HEK293 (cell line): ENCODE results near the gene OR11A1.

Experiments
- CTCF ChIA-PET: fragments of 350-600 bp; formaldehyde crosslinking; extraction: SDS; loops from one replicate; lab custom pipeline; 2021; ENCODE audit warnings: antibody characterized with exemption; lab: Yijun Ruan, JAX
- POLR2A ChIA-PET: fragments of 300-600 bp; formaldehyde crosslinking; extraction: SDS; loops from one replicate; lab custom pipeline; 2020; ENCODE audit warnings: antibody characterized with exemption, inconsistent platforms; lab: Yijun Ruan, JAX
- H3K27ac ChIP-seq: fragments of 200-500 bp; sonication (Bioruptor generic); 2 replicates; pipeline ENCODE4 v1.5.1; 2014; ENCODE audit warnings: low read depth, low read length, control low read depth, inconsistent platforms; ENCODE audit errors: extremely low read depth
- H3K36me3 ChIP-seq, 2 experiments: fragments of 200-500 bp in 1 of 2; sonication (Bioruptor generic) in 1 of 2; 1 replicate in 1 of 2; 2 replicates in 1 of 2; pipeline ENCODE4 v1.5.1; 2014 to 2017; ENCODE audit warnings: inconsistent platforms in 2 of 2, low read length in 2 of 2; ENCODE audit not compliant: control insufficient read depth in 2 of 2, insufficient read depth in 1 of 2
- H3K4me1 ChIP-seq: fragments of 200-500 bp; sonication (Bioruptor generic); 2 replicates; pipeline ENCODE4 v1.5.1; 2014; ENCODE audit warnings: mild to moderate bottlenecking, low read length, inconsistent platforms; ENCODE audit not compliant: control insufficient read depth, insufficient read depth
- H3K4me3 ChIP-seq: 2 replicates; pipeline ENCODE4 v1.5.1; 2011; ENCODE audit warnings: low read depth, mild to moderate bottlenecking, control low read depth, low read length, moderate library complexity
- H3K9me3 ChIP-seq: fragments of 200-500 bp; sonication (Bioruptor generic); 2 replicates; pipeline ENCODE4 v1.5.1; 2014; ENCODE audit warnings: low read depth, low read length, inconsistent platforms; ENCODE audit not compliant: control insufficient read depth, insufficient read depth
- FEZF1 ChIP-seq: fragments of 450-650 bp; formaldehyde crosslinking; IDR thresholded peaks from 2 replicates; pipeline ENCODE4 v1.5.1; 2016; ENCODE audit warnings: missing biosample characterization, missing genetic modification characterization
- GLI2 ChIP-seq: fragments of 450-650 bp; formaldehyde crosslinking; IDR thresholded peaks from 2 replicates; pipeline ENCODE4; 2017; ENCODE audit warnings: missing biosample characterization, missing genetic modification characterization, low read depth, borderline replicate concordance
- HOXC10 ChIP-seq: sonication (generic); formaldehyde crosslinking; IDR thresholded peaks from 2 replicates; pipeline ENCODE4 v1.8.1; 2023; ENCODE audit warnings: mild to moderate bottlenecking, missing genetic modification reagents
- KLF17 ChIP-seq: fragments of 450-650 bp; formaldehyde crosslinking; IDR thresholded peaks from 2 replicates; pipeline ENCODE4 v1.5.1; 2016; ENCODE audit warnings: missing biosample characterization, missing genetic modification characterization
- MYNN ChIP-seq: fragments of 450-650 bp; formaldehyde crosslinking; IDR thresholded peaks from 2 replicates; pipeline ENCODE4 v1.5.1; 2016; ENCODE audit warnings: missing biosample characterization, missing genetic modification characterization, borderline replicate concordance
- PATZ1 ChIP-seq: fragments of 450-650 bp; formaldehyde crosslinking; IDR thresholded peaks from 2 replicates; pipeline ENCODE4 v1.5.1; 2016; ENCODE audit warnings: missing biosample characterization, missing genetic modification characterization
- PRDM1 ChIP-seq: fragments of 450-650 bp; formaldehyde crosslinking; IDR thresholded peaks from 2 replicates; pipeline ENCODE4; 2016; ENCODE audit warnings: missing biosample characterization, missing genetic modification characterization
- PRDM10 ChIP-seq: fragments of 450-650 bp; formaldehyde crosslinking; IDR thresholded peaks from 2 replicates; pipeline ENCODE4 v1.5.1; 2016; ENCODE audit warnings: missing biosample characterization, missing genetic modification characterization
- REST ChIP-seq: fragments of 450-650 bp; formaldehyde crosslinking; IDR thresholded peaks from 2 replicates; pipeline ENCODE4 v1.5.1; 2016; ENCODE audit warnings: missing biosample characterization, missing genetic modification characterization
- SETDB1 ChIP-seq: IDR thresholded peaks from one replicate; pipeline ENCODE4 v1.6.1; 2017; ENCODE audit warnings: mild to moderate bottlenecking, low read length, moderate library complexity, mixed read lengths; ENCODE audit not compliant: insufficient read length
- YY2 ChIP-seq: fragments of 450-650 bp; formaldehyde crosslinking; IDR thresholded peaks from 2 replicates; pipeline ENCODE4 v1.5.1; 2016; ENCODE audit warnings: missing biosample characterization, missing genetic modification characterization
- ZNF138 ChIP-seq: fragments of 450-650 bp; formaldehyde crosslinking; IDR thresholded peaks from 2 replicates; pipeline ENCODE4 v1.5.1; 2016; ENCODE audit warnings: missing biosample characterization, missing genetic modification characterization, borderline replicate concordance
- ZNF335 ChIP-seq: fragments of 450-650 bp; formaldehyde crosslinking; conservative IDR thresholded peaks from 2 replicates; pipeline ENCODE4 v1.5.1; 2016; ENCODE audit warnings: missing biosample characterization, missing genetic modification characterization
- ZNF48 ChIP-seq: fragments of 450-650 bp; formaldehyde crosslinking; IDR thresholded peaks from 2 replicates; pipeline ENCODE4 v1.5.1; 2016; ENCODE audit warnings: missing biosample characterization, missing genetic modification characterization
- ZNF571 ChIP-seq: fragments of 450-650 bp; formaldehyde crosslinking; IDR thresholded peaks from 2 replicates; pipeline ENCODE4 v1.5.0; 2017; ENCODE audit warnings: missing biosample characterization, missing genetic modification characterization
- ZNF76 ChIP-seq: fragments of 450-650 bp; formaldehyde crosslinking; IDR thresholded peaks from 2 replicates; pipeline ENCODE4; 2016; ENCODE audit warnings: low read depth, missing biosample characterization, missing genetic modification characterization, borderline replicate concordance
- ZNF843 ChIP-seq: fragments of 450-650 bp; formaldehyde crosslinking; IDR thresholded peaks from 2 replicates; pipeline ENCODE4 v1.5.1; 2016; ENCODE audit warnings: missing biosample characterization, missing genetic modification characterization
- ZSCAN16 ChIP-seq: fragments of 450-650 bp; formaldehyde crosslinking; IDR thresholded peaks from 2 replicates; pipeline ENCODE4 v1.5.1; 2016; ENCODE audit warnings: missing biosample characterization, missing genetic modification characterization
- ZSCAN4 ChIP-seq: fragments of 450-650 bp; formaldehyde crosslinking; IDR thresholded peaks from 2 replicates; pipeline ENCODE4 v1.5.1; 2017; ENCODE audit warnings: missing biosample characterization, missing genetic modification characterization

Gene OR11A1

GRCh38 chr6:29495571-29495970 is 38.7 kb upstream of the OR11A1 start:
- CTCF ChIA-PET, result interaction anchor here (0.6 kb wide), 1 partner anchor 657 kb away, joined by 4 read pairs; no protein-coding TSS in a partner anchor
- Histone ChIP-seq H3K4me3 (no peak overlapping the region), H3K9me3 (no peaks in the 10 kb centered on the region), H3K36me3 (no peaks in the 10 kb centered on the region), H3K4me1 (no peaks in the 10 kb centered on the region), H3K27ac (no peak overlapping the region)
- POLR2A ChIA-PET, result no interaction called here
- TF ChIP-seq HOXC10 (CRISPR knock-in tag) (no peak), ZNF571 (tag by site-specific recombination) (no peak), ZNF48 (tag by site-specific recombination) (no peak), PRDM10 (tag by site-specific recombination) (no peak), ZNF335 (no peak)

- CTCF ChIA-PET, result interaction anchor here (0.7 to 1.5 kb wide), 3 partner anchors 19 to 96 kb away, joined by 3 read pairs; no protein-coding TSS in a partner anchor
- POLR2A ChIA-PET, result interaction anchor here (0.6 kb wide), 1 partner anchor 253 kb away, joined by 3 read pairs; no protein-coding TSS in a partner anchor
- Histone ChIP-seq H3K36me3 (no peaks in the 10 kb centered on the region), H3K9me3 (no peaks in the 10 kb centered on the region), H3K4me3 (no peak overlapping the region), H3K27ac (no peak overlapping the region), H3K4me1 (no peaks in the 10 kb centered on the region)
- no peak for TF ChIP-seq ZNF138 (tag by site-specific recombination)
- no peak for TF ChIP-seq ZNF76 (tag by site-specific recombination)
- no peak for TF ChIP-seq SETDB1
- TF ChIP-seq PRDM1 (tag by site-specific recombination), result no peak
- TF ChIP-seq ZSCAN16 (tag by site-specific recombination), result no peak
- no peak for TF ChIP-seq ZSCAN4
- TF ChIP-seq GLI2 (tag by site-specific recombination), result no peak
- TF ChIP-seq PATZ1, result no peak
- no peak for TF ChIP-seq FEZF1 (tag by site-specific recombination)
- no peak for TF ChIP-seq MYNN (tag by site-specific recombination)
- no peak for TF ChIP-seq YY2 (tag by site-specific recombination)
- no peak for TF ChIP-seq REST (tag by site-specific recombination)
- TF ChIP-seq ZNF843 (tag by site-specific recombination), result no peak
- no peak for TF ChIP-seq KLF17 (tag by site-specific recombination)
Measured at GRCh38 chr6:29494131-29494530, 37.3 kb upstream of the OR11A1 start.
